ENCODE measurements around the gene PCDHGA1.
A peak's percentile ranks its signal among the peaks of the same experiment; 100 is the strongest.
"Not testable (repeated sequence)": the region's sequence is repeated elsewhere in the genome, so short reads cannot be mapped to it uniquely, and the experiment has no call there.

The PCDHGA1 gene

GRCh38 chr5:141363952-141364660 lies 33.8 kb downstream of the PCDHGA1 start, which contains the start of gene PCDHGA5:
Gene PCDHGA5, plus strand, starts transcription at chr5:141364162. Its CDS starts 169 bp downstream, at chr5:141364331.
- no peak for TF ChIP-seq CTCF (conservative IDR thresholded peaks at IDR 0.05)
- peak within 1 kb of the TSS; percentile 34 for H3K27ac ChIP-seq

DNA sequence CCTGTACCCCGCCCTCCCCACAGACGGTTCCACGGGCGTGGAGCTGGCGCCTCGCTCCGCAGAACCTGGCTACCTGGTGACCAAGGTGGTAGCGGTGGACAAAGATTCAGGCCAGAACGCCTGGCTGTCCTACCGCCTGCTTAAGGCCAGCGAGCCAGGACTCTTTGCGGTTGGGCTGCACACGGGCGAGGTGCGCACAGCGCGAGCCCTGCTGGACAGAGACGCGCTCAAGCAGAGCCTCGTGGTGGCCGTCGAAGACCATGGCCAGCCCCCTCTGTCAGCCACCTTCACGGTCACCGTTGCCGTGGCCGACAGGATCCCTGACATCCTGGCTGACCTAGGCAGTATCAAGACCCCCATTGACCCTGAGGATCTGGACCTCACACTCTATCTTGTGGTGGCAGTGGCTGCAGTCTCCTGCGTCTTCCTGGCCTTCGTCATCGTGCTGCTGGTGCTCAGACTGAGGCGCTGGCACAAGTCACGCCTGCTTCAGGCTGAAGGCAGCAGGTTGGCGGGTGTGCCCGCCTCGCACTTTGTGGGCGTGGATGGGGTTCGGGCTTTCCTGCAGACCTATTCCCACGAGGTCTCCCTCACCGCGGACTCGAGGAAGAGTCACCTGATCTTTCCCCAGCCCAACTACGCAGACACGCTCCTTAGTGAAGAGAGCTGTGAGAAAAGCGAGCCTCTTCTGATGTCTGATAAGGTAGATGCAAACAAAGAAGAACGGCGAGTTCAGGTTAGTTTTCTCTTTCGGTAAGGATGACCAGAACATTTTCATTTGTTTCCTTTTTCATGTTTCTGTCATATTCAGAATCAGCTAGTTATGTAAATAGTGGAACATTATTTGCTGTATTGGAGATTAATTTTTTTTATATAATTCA lies 35.9 kb downstream of the PCDHGA1 start:
- no peak for TF ChIP-seq CTCF (conservative IDR thresholded peaks at IDR 0.05)
- H3K27ac ChIP-seq = peak overlapping the region; percentile 67

- no peak for TF ChIP-seq CTCF (conservative IDR thresholded peaks at IDR 0.05)
- H3K27ac ChIP-seq = no peak within 1 kb of the TSS
Observed at GRCh38 chr5:141369994-141370848, 39.9 kb downstream of the PCDHGA1 start, which contains the start of gene PCDHGB3. Gene PCDHGB3, plus strand, starts transcription at chr5:141370242. Its CDS starts 153 bp downstream, at chr5:141370395.

- H3K27ac ChIP-seq = no peak overlapping the region
- no peak for TF ChIP-seq CTCF (conservative IDR thresholded peaks at IDR 0.05)
Observed at GRCh38 chr5:141371572-141372475, 41.5 kb downstream of the PCDHGA1 start.

DNA sequence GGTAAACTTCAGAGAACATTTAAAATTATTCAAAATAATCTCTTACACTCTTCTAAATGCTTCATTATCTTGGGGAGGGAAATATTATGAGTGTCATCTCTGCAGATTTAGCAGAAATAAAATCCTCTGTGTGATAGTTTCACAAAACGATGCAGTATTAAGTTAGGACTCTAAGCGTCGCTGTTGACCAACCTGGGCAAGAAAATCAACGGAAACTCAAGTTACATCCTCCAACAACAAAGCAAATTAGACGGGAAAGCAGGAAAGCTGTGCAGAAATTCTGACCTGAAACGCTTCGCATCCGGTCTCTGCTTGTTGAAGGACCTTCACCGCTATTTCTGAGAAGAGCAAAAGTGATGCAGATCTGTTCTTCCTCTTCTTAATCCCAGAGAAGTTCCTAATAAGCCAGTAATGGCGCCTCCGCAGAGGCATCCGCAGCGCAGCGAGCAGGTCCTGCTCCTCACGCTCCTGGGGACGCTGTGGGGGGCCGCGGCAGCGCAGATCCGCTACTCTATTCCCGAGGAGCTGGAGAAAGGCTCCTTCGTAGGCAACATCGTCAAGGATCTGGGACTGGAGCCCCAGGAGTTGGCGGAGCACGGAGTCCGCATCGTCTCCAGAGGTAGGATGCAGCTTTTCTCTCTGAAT lies 43.5 kb downstream of the PCDHGA1 start, which contains the start of gene PCDHGA6:
TSS of gene PCDHGA6 (plus strand) at position 219 of the 645 bp plus-strand sequence. CDS start at position 412, 193 bp downstream.
- TF ChIP-seq CTCF (conservative IDR thresholded peaks at IDR 0.05) = no peak
- no peak within 1 kb of the TSS for H3K27ac ChIP-seq

GRCh38 chr5:141374627-141375026 lies 44.3 kb downstream of the PCDHGA1 start:
- no peak overlapping the region for H3K27ac ChIP-seq
- no peak for TF ChIP-seq CTCF (conservative IDR thresholded peaks at IDR 0.05)

- not testable (repeated sequence) for H3K27ac ChIP-seq
Observed at GRCh38 chr5:141375444-141376155, 45.3 kb downstream of the PCDHGA1 start.

All from VCaP (cell line).